NCI-H748 treated with DMSO at 0.1 percent for 48 hours (cell line): ENCODE measurements around the gene NTF3.

Source experiments
- DNase-seq: peaks from one replicate; lab custom pipeline; 2025; lab: John Stamatoyannopoulos, UW

The NTF3 gene

DNA sequence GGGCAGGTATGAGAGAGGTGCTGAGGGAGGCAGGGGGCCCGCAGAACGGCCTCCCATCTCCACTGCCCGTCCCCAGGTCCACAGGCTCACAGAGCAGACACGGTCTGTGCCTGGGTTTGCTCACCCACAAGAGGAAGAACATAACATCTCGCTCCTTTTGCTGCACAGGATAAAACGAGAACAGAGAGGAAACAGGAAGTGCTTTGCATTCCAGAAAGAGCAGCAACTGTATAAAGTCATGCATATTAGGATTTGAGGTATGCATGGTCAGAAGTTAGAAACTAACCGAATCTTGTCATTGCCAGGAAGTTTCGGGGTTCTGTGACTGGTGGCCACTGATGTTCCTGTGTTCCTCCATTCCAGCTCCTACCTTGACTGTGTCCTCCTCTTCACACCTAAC is 25.0 kb downstream of the NTF3 start:
- no peak for DNase-seq

DNA sequence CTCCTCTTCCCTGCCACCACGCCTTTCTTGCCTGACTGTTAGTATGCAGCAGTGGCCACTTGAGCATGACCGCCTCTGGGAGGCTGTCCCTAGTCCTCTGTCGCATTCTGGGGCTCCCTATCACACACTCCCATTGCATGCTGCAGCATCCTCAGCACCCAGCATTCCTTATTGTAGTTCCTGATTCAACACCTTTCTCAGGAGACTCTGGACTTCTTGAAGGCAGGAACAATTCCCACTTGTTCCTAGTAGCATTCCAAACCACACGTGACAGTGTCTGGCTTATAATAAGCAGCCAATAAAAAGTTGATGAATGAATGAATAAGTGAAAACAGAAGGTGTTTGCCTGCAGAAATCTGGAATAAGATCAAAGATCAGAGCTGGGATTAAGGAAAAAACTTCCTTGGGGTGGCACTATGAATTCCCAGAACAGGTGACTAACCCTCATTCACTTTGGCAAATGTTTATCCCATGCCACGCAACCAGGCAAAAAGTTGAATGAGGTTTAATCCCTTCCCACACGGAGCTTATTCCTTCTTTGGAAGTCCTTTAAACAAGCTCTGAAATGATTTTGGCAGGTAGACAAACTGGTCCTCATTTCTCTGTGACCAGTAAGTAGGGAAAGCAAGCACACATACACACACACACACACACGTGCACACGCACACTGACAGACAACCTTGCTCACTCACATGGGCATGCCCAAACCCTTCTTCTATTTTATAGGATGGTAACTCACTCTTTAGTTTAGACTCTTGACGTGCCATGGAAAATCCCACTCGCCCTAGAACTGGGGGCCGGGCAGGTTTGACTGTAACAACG is 26.5 kb downstream of the NTF3 start:
- no peak for DNase-seq

GRCh38 chr12:5459051-5459782 is 27.3 kb downstream of the NTF3 start:
- DNase-seq: no peak

DNA sequence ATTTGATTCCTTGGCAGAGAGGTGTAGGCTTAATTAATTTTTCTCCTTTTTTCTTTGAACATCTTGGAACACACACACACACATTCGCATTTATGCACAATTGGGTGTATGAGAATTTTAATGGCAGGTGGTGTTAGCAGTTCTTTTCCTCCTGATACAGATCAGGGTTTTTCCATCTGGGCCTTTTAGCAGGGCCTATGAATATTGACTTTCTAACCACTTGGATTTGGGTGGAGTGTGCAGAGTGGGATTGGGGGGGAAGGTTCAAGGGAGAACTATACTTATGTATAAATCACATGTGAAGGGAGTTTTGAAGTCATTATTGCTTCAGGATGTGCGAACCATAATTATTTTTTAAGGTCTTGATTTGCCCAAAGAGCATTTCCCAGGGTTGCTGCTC is 28.9 kb downstream of the NTF3 start:
- DNase-seq: no peak

GRCh38 chr12:5461966-5462365 is 30.1 kb downstream of the NTF3 start:
- no peak for DNase-seq

DNA sequence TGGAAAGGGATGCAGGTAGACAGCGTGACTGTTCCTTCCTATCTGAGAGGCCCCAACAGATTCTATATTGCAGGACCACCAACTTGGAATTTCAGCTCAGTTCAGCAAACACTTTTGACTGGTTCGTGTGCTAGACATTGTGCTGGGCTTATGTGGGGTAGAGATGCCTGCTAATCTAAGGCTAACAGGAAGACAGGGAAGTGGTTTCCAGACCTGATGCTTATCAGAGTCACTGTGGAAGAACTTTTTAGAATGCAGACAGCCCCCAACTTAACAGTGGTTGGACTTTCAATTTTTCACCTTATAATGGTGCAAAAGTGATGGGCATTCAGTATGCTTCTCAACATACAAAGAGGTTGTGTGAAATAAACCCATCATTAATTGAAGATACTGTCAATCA is 32.2 kb downstream of the NTF3 start:
- DNase-seq: no peak

DNA sequence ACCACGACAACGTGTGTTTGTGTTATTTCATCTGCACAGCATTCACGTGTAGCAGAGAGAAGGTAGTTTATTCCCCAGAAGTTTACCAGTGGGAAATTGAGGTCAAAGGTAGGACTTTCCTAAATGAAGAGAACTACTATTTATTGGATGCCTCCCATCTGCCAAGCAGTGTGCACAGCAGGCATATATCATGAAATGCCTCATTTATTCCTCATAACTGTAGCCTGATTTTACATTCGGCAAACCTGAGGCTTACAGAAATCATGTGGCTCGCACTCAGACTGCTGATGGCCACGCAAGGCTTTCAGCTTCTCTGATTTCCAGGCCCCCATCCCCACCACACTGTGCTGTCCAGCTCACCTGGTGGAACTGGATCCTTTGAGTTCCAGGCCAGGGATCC is 33.5 kb downstream of the NTF3 start:
- no peak for DNase-seq

DNA sequence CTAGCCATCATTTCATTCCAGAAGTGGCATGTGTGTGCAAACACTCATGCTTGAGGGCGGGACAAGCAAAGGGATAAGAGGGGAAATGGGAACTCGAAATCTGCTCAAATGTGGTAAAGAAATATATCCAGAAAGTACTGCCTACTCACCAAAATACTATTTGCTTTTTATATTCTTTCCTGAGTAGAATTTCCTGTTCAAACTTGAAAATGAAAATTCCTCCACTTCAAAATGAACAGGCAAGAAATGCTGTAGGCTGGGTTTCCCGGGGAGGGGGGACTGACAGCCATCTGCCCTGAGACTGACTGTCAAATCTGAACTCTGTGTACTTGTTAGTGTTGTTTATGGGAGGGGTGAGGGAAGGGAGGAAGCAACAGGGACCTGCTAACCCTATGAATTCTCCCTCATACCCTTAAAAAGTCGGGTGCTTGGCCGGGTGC is 34.6 kb downstream of the NTF3 start:
- no peak for DNase-seq

GRCh38 chr12:5467931-5468330 is 36.0 kb downstream of the NTF3 start:
- DNase-seq: no peak

DNA sequence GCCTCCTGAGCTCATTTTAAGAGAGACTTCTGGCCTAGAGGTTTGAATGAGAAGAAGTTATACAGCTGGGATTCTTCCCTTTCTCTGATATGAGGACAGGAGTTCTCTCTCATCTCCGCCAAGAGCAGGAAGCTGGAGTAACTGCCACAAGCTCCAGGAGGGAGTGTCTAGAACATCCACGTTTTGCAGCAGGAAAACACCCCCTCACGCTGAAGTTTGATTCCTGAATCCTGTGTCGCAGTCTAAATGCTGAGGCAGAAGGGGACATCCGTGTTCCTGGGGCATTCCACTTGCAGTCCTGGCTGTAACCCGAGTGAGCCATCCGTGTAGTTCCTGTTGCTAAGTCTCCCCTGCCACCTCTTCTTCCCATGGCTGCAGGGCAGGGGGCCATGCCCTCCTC is 38.3 kb downstream of the NTF3 start:
- no peak for DNase-seq

DNA sequence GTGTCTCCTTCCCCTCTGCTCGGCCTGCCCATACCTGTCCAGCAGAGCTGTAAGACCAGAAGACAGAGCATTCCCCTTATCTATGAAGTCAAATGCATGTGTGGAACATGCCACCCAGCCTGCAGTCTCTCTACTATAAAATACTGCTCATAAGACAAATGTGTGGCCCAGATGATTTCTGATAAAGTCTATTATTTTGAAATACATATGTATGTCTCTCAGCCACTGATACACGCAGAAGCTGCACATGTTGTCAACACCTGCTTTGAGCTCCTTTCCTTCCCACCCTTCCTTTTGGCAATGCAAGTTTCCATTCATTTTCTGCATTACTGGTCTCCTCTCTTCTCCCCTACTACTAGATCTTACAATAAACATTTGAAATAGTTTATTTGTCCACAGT is 38.8 kb downstream of the NTF3 start:
- DNase-seq: no peak

DNA sequence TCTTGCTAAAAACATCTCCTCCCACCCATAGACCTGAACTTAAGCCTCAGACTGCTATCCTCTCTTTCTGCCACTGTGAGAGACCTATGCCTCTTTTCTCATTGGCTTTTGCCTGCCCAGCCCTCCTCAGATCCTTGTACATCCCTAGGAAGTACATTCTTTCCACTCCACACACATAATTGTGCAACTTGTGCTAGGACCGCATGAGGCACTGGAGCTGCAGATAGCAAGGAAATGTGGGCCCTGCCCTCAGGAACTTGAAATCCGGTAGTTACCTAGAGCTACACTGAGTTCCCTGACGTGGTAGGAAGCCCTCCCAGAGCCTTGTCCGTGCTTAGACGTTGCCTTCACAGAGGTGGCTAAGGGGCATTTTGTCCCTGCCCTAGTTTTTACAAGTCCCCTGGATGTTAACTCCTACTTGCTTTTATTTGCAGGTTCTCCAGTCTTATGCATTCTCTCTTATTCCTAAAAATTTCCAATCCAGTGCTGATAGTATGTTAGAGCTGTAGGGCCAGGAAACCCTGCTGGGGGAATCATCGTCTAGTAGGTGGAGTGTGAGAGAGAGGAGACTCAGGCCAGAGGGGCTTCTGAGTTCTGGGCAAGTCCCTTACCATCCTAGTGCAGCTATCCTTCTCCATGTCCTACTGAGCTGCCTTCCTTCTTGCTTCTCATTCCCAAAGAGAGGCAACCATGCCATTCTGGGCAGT is 41.3 kb downstream of the NTF3 start:
- DNase-seq: no peak

DNA sequence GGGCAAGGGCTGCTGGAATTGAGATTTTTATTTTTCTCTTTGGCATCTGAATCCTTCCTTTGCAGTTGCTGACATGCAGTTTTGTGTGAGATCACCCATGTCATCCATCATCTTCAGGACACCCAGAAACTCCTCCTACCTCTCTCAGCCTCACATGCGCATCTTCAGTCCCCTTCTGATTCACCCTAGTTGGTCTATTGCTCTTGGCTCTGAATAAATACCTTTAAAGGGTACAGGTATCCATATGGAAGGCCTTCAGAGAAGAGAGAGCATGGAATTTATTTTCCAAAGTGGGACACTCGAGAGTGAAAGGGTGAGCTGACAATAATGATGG is 41.8 kb downstream of the NTF3 start:
- no peak for DNase-seq

GRCh38 chr12:5476356-5476755 is 44.4 kb downstream of the NTF3 start:
- no peak for DNase-seq

DNA sequence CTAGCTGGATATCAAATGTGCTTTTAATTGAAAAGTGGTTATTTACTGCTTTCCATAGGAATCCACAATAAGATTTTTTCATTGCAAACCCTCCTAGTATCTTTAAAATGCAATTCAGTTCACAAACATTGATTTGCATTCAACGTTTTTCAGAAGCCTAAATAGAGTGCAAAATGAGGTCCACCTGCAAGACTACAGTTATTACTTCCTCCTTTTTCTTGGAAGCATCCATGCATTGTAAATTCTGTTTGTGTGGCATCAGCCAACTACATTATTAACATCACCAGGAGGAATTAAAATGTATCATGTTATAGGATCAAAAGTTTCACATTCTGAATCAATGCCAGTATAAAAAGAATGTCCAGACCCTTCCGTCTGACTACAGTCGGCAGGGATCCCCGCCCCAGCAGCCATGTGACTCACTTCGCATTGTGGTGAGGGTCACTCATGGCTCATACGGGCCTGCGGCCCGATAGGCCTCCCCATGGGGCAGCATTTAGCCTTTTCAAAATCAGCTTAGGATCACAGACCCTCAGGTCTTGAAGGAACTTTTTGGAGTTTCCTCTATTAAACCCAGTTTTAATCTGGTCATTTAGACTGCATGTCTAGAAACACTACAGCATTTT is 46.3 kb downstream of the NTF3 start:
- DNase-seq: no peak

- DNase-seq: peak; percentile 30
Measured at GRCh38 chr12:5479761-5480160, 47.9 kb downstream of the NTF3 start.

DNA sequence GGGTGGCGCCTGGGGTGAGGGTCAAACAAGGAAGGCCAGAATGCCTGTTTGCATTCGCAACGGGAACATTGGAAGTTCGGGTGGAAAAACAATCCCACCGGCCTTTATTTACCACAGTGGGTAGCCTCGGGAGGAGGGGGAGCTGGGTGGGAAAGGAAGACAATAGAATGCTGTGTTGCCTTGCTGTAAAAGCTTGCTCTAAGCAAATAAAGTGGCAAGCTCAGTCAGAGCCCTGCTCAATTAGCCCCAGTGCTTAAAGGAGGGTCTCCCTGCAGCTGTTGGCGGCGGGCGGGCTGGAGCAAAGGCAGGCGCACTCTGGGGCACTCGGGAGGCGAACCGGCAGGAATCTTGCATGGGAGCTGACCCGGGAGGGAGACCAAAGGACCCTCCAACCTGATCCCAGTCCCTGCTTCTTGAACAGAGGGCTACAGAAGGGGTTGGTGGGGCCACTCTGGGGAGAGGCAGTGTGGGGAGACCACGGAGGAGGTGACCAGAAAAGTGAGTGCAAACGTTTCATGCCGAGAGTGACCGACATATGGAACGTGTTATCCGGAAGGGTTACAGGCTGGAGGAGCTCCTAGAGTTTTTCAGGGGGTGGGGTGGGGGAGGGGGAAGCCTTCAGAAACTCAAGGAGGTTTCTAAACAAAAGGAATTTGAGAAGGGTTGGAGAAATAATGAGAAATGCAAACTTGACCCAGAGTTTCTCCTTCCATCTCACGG is 48.5 kb downstream of the NTF3 start:
- DNase-seq: peak; percentile 63

GRCh38 chr12:5480938-5481303 is 49.0 kb downstream of the NTF3 start:
- peak; percentile 15 for DNase-seq

GRCh38 chr12:5481645-5482044 is 49.7 kb downstream of the NTF3 start:
- no peak for DNase-seq

DNA sequence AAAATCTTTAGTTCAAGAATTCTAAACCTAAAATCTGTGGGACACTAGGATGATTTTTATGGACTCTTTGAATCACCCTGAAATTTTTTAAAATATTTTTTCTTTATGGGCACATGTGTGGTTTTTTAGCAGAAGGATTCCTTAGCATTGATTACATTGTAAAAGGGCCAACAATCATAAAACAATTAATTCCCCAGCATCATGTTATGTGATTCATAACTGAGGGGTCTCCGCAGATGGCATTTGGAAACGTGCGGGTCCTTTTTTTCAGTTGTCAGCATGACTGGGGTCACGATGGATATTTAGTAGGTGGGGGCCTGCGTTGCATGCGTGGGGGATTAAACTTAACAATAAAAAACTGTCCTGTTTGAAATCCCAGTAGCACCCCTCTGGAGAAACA is 52.5 kb downstream of the NTF3 start:
- no peak for DNase-seq

GRCh38 chr12:5485454-5485853 is 53.5 kb downstream of the NTF3 start:
- no peak for DNase-seq

GRCh38 chr12:5487076-5487475 is 55.2 kb downstream of the NTF3 start:
- DNase-seq: no peak
